ENCODE data around the gene FLNB. TPM values are rescaled to one million over a fixed set of nuclear protein-coding genes. Genes with fewer than 3 reads are reported as not detected.

Gene FLNB
- total and polyA plus RNA-seq, 2 of the 13 experiments (the other 11 are each of a cell fraction or from before 2014, with no cell fraction given): 106 to 130 TPM

DNA sequence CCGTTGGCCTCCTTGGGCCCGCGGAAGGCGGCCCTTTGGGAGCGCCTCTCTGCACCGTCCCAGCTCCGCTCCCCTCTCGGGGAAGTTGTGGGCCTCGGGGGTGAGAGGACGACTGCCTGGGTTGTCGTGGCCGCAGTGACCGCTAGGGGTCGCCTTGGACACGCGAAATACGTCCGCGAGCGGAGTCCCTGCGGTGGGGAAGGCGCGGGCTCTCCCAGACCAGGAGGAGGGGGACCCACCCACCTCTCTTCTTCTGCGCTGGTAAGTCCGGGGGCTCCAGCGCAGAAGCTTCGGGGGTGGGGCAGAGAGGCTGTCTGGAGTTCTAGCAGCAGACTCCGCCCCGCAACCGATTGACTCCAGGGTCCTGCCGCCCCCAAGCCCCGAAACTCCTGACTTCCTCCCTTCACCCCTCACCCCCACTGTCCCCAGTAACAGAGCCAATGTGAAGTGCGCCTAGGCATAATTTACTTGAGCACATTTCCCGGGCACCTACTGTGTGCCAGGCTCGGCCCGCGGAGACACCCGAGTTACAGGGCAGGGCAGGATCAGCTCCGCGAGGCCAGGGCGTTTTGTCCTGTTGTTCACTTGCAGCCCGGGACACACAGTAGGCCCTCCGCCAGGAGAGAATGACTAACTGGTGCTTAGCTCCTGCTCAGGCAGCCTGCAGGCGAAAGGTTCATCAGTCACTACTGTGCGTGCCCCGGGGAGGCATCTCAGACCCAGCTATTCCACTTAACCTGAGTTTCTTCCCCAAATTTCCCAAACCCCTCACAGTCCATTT lies 169.7 kb downstream of the FLNB start (continued):
- TF ChIP-seq MEIS1 (CRISPR knock-in tag; IDR thresholded peaks at IDR 0.05; ENCODE audit: borderline replicate concordance) (0 out of 2 replicates have a peak, but pooled peaks have one; percentile 22), ZNF562 (CRISPR knock-in tag; IDR thresholded peaks at IDR 0.05; ENCODE audit: borderline replicate concordance) (no peak), HOXA9 (CRISPR knock-in tag; IDR thresholded peaks at IDR 0.05; ENCODE audit: borderline replicate concordance) (no peak), NR3C1 (CRISPR knock-in tag; IDR thresholded peaks at IDR 0.05) (no peak), THAP8 (CRISPR knock-in tag; IDR thresholded peaks at IDR 0.05; ENCODE audit: borderline replicate concordance) (no peak; the same call in 1 of the 2 replicates), ZNF780A (CRISPR knock-in tag; IDR thresholded peaks at IDR 0.05) (no peak), MYC (CRISPR knock-in tag; IDR thresholded peaks at IDR 0.05; ENCODE audit: borderline replicate concordance) (peak; percentile 43; the same call in 1 of the 2 replicates), NCOR1 (IDR thresholded peaks at IDR 0.05; ENCODE audit: borderline replicate concordance, low read length) (no peak), ZNF44 (CRISPR knock-in tag; IDR thresholded peaks at IDR 0.05) (no peak), ZNF792 (CRISPR knock-in tag; IDR thresholded peaks at IDR 0.05) (0 out of 2 replicates have a peak, but pooled peaks have one; percentile 45)
- TF ChIP-seq, protein P1, sequence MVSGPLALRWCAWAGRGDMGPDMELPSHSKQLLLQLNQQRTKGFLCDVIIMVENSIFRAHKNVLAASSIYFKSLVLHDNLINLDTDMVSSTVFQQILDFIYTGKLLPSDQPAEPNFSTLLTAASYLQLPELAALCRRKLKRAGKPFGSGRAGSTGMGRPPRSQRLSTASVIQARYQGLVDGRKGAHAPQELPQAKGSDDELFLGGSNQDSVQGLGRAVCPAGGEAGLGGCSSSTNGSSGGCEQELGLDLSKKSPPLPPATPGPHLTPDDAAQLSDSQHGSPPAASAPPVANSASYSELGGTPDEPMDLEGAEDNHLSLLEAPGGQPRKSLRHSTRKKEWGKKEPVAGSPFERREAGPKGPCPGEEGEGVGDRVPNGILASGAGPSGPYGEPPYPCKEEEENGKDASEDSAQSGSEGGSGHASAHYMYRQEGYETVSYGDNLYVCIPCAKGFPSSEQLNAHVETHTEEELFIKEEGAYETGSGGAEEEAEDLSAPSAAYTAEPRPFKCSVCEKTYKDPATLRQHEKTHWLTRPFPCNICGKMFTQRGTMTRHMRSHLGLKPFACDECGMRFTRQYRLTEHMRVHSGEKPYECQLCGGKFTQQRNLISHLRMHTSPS (CRISPR knock-in tag; IDR thresholded peaks at IDR 0.05; ENCODE audit: low read depth): 0 out of 2 replicates have a peak, but pooled peaks have one; percentile 56
- TF ChIP-seq, protein P2, sequence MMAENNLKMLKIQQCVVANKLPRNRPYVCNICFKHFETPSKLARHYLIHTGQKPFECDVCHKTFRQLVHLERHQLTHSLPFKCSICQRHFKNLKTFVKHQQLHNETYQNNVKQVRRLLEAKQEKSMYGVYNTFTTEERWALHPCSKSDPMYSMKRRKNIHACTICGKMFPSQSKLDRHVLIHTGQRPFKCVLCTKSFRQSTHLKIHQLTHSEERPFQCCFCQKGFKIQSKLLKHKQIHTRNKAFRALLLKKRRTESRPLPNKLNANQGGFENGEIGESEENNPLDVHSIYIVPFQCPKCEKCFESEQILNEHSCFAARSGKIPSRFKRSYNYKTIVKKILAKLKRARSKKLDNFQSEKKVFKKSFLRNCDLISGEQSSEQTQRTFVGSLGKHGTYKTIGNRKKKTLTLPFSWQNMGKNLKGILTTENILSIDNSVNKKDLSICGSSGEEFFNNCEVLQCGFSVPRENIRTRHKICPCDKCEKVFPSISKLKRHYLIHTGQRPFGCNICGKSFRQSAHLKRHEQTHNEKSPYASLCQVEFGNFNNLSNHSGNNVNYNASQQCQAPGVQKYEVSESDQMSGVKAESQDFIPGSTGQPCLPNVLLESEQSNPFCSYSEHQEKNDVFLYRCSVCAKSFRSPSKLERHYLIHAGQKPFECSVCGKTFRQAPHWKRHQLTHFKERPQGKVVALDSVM (CRISPR knock-in tag; IDR thresholded peaks at IDR 0.05): no peak; the same call in 1 of the 2 replicates
- TF ChIP-seq, protein P3, sequence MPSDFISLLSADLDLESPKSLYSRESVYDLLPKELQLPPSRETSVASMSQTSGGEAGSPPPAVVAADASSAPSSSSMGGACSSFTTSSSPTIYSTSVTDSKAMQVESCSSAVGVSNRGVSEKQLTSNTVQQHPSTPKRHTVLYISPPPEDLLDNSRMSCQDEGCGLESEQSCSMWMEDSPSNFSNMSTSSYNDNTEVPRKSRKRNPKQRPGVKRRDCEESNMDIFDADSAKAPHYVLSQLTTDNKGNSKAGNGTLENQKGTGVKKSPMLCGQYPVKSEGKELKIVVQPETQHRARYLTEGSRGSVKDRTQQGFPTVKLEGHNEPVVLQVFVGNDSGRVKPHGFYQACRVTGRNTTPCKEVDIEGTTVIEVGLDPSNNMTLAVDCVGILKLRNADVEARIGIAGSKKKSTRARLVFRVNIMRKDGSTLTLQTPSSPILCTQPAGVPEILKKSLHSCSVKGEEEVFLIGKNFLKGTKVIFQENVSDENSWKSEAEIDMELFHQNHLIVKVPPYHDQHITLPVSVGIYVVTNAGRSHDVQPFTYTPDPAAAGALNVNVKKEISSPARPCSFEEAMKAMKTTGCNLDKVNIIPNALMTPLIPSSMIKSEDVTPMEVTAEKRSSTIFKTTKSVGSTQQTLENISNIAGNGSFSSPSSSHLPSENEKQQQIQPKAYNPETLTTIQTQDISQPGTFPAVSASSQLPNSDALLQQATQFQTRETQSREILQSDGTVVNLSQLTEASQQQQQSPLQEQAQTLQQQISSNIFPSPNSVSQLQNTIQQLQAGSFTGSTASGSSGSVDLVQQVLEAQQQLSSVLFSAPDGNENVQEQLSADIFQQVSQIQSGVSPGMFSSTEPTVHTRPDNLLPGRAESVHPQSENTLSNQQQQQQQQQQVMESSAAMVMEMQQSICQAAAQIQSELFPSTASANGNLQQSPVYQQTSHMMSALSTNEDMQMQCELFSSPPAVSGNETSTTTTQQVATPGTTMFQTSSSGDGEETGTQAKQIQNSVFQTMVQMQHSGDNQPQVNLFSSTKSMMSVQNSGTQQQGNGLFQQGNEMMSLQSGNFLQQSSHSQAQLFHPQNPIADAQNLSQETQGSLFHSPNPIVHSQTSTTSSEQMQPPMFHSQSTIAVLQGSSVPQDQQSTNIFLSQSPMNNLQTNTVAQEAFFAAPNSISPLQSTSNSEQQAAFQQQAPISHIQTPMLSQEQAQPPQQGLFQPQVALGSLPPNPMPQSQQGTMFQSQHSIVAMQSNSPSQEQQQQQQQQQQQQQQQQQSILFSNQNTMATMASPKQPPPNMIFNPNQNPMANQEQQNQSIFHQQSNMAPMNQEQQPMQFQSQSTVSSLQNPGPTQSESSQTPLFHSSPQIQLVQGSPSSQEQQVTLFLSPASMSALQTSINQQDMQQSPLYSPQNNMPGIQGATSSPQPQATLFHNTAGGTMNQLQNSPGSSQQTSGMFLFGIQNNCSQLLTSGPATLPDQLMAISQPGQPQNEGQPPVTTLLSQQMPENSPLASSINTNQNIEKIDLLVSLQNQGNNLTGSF (CRISPR knock-in tag; IDR thresholded peaks at IDR 0.05): no peak
- TF ChIP-seq, protein P4, sequence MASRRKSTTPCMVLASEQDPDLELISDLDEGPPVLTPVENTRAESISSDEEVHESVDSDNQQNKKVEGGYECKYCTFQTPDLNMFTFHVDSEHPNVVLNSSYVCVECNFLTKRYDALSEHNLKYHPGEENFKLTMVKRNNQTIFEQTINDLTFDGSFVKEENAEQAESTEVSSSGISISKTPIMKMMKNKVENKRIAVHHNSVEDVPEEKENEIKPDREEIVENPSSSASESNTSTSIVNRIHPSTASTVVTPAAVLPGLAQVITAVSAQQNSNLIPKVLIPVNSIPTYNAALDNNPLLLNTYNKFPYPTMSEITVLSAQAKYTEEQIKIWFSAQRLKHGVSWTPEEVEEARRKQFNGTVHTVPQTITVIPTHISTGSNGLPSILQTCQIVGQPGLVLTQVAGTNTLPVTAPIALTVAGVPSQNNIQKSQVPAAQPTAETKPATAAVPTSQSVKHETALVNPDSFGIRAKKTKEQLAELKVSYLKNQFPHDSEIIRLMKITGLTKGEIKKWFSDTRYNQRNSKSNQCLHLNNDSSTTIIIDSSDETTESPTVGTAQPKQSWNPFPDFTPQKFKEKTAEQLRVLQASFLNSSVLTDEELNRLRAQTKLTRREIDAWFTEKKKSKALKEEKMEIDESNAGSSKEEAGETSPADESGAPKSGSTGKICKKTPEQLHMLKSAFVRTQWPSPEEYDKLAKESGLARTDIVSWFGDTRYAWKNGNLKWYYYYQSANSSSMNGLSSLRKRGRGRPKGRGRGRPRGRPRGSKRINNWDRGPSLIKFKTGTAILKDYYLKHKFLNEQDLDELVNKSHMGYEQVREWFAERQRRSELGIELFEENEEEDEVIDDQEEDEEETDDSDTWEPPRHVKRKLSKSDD (CRISPR knock-in tag; IDR thresholded peaks at IDR 0.05; ENCODE audit: low read depth): no peak
